GM21360 (cell line): ENCODE results near the gene ARFGEF3.
A peak's percentile ranks its signal among the peaks of the same experiment; 100 is the strongest.
"Not testable (repeated sequence)": the region's sequence is repeated elsewhere in the genome, so short reads cannot be mapped to it uniquely, and the experiment has no call there.

Source experiments
- ATAC-seq: cut with Tn5 transposase; IDR thresholded peaks from one replicate; pipeline ENCODE4 v1.9.1; 2021; ENCODE audit warnings: mild to moderate bottlenecking, moderate library complexity; ENCODE audit not compliant: unreplicated experiment

The ARFGEF3 gene

GRCh38 chr6:138161338-138162110, at the start of gene ARFGEF3:
Gene ARFGEF3, plus strand, starts transcription at chr6:138161939. Its CDS starts 148 bp downstream, at chr6:138162087.
- peak; percentile 83 for ATAC-seq

DNA sequence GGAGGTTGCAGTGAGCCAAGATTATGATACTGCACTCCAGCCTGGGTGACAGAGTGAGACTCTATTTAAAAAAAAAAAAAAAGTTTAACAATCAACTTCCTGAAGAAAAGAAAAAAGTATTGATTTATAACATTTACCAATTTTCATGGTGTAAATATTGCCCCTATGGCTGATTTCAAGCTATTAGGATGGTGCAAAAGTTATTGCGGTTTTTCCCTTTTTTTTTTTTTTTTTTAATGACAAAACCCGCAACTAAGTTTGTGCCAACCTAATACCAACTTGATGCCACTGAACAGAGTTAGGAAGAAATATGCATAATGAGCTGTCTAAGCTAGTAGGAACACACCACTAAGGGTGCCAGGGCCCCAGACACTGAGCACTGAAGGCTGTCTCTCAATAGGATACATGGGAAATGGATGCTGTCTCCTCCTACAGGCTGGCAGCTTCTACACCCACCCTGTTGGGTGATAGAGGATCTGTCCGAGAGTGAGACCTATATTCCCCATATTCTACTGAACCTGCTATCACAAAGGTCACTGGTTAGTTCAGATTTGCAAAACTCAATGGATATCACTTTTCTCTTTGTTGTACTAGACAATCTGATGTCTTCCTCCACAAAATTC, 48.0 kb upstream of the ARFGEF3 start:
- ATAC-seq = no peak

DNA sequence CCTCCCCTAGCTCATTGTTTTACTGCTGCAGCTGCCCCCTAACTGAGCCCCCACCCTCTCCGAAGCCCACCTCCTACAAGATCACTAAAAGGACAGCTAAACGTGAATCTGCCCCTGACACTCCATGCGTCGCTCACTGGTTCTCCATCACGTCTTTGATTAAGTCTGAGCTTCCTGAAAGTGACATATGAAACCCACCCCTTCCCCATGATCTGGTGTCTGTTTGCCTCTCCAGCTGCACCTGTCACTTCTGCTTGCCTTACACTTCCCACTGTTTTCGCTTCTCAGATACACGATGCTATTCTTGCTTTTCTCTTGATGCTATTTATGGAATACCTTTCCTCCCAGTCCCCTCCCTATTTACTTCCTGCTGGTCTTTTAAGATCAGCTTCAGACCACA, 46.5 kb upstream of the ARFGEF3 start:
- no peak for ATAC-seq

- no peak for ATAC-seq
Observed at GRCh38 chr6:138115877-138116660, 45.7 kb upstream of the ARFGEF3 start.

DNA sequence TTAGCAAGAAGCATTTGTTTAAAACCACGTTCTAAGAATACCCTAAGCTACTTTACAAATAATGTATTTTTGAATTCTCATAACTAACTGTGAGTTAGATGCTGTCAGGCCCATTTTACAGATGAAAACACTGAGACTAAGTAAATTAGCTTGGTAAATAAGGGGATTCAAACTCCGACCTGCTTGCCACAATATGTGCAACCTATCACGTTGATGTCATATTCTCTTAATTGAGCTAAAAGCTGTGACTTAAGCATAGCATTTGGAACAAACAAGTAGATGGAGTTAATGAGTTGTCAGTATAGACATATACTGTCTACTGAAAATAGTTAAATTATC, 45.1 kb upstream of the ARFGEF3 start:
- no peak for ATAC-seq

GRCh38 chr6:138117376-138117914, 44.3 kb upstream of the ARFGEF3 start:
- ATAC-seq = no peak

GRCh38 chr6:138119229-138119628, 42.5 kb upstream of the ARFGEF3 start:
- ATAC-seq = not testable (repeated sequence)

GRCh38 chr6:138119976-138120375, 41.8 kb upstream of the ARFGEF3 start:
- no peak for ATAC-seq

DNA sequence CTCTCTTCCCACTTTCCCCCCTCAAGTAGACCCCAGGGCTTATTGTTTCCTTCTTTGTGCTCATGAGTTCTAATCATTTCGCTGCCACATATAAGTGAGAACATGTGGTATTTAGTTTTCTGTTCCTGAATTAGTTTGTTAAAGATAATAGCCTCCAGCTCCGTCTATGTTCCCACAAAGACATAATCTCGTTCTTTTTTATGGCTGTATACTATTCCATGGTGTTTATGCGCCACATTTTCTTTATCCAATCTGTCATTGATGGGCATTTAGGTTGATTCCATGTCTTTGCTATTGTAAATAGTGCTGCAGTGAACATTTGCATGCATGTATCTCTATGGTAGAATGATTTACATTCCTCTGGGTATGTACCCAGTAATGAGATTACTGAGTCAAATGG, 37.6 kb upstream of the ARFGEF3 start:
- no peak for ATAC-seq

DNA sequence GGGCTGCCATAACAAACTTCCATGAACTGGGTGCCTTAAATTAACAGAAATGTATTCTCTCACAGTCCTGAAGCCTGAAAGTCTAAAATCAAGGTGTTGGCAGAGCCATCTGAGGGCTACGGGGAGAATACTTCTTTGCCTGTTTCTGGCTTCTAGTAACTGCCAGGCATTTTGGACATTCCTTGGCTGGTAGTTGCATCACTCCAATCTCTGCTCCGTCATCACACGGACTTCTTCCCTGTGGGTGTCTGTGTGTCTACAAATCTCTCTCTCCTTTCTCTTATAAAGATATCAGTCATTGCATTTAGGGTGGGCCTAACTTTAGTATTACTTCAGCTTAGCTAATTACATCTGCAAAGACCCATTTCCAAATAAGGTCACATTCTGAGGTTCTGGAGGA, 33.6 kb upstream of the ARFGEF3 start:
- ATAC-seq = no peak

GRCh38 chr6:138129190-138129589, 32.5 kb upstream of the ARFGEF3 start:
- ATAC-seq = no peak

DNA sequence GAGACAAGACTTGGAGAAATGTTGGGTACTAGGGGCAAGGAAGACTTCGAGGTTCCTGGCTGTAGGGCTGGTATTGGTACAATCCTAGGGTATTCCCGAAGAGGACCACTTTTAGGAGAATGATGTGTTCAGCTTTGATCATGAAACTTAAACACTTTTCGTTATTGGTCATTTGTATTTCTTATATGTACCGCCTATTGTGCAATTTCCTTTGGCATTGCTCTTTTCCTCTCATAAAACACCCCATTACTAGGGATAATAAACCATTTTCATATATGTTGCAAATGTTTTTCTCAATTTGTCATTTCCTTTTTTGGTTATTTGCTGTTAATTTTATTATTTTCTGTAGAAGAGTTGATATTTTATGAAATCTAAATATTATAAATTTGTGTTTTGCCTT, 18.9 kb upstream of the ARFGEF3 start:
- no peak for ATAC-seq

- no peak for ATAC-seq
Observed at GRCh38 chr6:138145402-138145801, 16.3 kb upstream of the ARFGEF3 start.

DNA sequence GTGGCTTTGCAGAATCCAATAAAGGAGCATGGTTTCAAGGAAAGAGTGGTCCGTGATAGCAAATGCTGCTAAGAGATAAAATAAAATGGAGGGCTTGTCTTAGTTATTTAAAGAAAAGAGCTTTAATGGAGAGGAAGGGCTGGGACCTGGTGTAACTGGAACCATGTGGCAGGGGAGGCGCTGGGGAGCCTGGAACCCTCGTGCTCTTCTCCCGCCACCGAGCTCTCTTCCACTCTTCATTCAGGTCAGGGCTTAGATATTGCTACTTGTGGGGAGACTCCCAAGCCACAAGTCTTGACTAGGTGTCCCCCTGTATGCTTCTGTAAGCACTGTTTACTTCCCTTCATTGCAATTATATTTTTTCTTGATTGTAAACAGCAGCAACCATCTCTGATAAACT, 15.2 kb upstream of the ARFGEF3 start:
- ATAC-seq = no peak

DNA sequence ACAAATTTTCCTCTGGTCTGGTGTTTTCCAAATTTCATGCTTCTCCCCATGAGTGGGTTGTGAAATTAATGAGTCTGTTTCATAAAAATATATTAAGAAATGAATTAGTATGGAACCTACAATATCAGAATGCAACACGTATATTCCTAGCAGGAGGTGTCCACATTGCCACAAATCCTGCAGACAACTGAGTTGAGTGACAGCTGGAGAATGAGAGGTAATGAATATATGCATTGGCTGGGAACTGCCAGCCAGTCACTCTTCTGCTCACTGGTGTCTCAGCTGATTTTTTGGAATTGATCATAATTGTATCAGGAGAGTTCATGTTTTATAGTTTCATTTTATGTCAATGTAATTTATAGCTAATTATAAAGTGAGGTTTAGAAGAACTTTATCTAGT, 6.3 kb upstream of the ARFGEF3 start:
- no peak for ATAC-seq

DNA sequence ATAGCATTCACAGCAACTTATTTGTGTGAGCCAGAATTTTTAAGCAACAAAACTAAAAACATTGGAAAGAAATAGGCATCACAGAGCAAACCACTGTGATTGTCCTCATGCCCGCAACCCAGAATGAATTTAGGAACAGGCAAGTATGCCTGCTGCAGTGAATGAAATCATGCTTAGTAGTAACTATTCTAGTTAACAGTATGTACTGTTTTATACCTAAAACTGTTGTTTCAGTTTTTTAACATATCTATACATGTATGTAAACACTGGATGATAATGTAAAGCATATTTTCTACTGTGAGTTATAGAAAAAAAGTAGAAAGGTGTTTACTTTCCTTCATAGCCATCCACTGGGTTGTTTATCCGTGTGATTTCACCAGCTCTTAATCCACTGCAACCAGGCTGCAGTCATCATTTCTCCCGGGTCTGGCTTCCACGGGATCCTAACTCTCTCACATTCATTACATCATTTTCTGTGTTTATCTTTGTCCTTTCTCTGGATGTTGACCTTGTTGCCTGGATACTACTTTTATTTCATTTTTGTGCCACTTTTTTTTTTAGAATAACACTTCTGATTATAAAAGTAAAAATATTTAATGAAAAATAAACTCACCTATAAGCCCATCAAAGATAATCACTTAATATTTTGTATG, 3.6 kb upstream of the ARFGEF3 start:
- ATAC-seq = no peak

- ATAC-seq = no peak
Observed at GRCh38 chr6:138159246-138159645, 2.5 kb upstream of the ARFGEF3 start.

DNA sequence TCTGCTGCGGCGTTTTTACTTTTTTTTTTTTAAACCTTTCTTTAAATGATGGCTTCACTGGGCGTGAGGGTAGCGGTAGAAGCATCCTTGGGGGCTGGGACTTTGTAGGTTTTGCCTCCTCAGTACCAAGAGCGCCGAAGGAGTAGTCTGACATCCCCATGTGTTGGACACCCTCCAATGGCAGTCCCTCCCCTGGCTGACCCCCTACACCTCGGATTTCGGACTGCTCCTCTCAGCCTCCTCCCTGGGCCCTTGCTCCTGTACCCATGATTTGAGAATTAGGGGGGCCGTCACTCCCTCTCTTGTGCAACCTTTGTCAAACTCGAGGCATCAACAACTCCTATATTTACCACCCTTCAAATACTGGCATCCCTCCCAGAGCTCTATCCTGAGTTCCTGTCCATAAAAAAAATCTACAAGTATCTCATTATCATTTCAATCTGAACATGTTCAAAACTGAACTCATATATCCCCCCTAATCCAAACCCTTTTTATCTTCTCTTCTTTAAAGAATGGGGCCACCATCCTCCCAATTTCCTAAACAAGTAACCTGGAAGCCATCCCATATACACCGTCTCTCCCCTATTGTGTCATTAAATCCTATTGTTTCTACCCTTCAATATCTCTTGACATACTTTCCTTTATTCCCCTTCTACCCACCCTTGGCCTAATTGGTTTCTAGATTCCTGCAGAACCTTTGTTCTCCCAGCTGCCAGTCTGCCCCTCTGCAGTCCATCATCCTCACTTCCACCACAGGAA, 1.2 kb upstream of the ARFGEF3 start:
- no peak for ATAC-seq

- ATAC-seq = no peak
Observed at GRCh38 chr6:138161088-138161337, 726 bp upstream of the ARFGEF3 start.

DNA sequence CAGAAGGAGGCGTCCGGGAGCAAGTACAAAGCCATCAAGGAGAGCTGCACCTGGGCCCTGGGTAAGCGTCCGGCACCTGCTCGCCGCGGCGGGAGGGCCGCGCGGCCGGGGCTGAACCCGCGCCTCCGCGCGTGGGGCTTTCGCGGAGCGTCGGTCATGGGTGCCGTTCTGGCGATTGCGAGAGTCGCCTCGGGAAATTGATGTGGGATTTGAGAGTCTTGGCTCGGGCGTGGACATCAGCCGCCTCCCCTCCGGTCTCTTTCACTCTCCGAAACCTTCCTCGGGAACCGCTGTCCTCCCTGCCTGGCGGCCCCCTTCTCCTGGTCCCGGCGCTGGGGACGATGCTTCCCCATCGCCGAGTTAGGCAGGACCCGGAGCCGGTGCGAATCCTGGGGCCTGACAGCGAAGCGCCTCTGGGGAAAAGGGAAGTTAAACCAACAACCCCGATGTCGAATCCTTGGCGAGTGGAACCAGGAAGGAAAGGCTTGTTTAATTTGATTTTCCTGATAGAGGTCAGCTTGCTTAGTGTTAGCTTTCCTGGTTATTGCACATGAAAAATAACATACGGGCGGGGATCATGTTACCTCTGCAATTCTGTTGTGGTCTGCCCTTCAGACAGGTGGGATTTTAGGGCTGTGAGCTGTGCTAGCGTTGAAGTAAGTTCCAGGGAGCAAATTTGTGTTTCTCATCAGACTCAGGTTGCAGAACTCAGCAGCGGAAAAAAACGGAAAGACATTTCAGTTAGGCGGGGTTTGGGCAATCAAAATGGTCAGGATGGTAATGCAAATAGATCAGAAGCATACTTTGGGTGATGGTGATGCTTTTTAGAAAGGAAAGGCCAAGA, 594 bp downstream of the ARFGEF3 start:
- peak; percentile 40 for ATAC-seq
